ENCODE data around the gene PRDM16. TPM values are rescaled to one million over a fixed set of nuclear protein-coding genes. Genes with fewer than 3 reads are reported as not detected.

The PRDM16 gene
- polyA plus RNA-seq, 1 of the 3 experiments (the other 2 are of a cell fraction) = not detected

DNA sequence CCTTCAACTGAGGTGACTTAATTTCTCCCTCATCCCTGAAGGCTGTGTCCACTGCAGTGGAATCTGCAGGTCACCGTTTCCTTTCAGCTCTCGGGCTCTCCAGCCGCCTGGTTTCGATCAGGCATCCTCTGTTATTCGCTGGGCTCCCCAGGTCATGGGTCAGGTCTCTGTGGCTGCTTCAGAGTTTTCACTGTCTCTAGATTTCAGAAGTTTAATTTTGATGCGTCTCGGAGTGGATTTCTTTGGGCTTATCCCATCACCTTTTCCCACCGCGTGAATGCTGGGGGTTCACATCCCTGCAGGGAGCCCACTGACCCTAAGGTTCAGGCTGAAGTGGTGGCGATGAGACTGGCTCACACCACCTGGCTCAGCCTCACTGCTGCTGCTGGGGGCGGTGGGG, 44.4 kb upstream of the PRDM16 start:
- ChIA-PET CTCF (interaction anchor here (1.7 kb wide), 1 partner anchor 12 kb away, joined by 7 read pairs; no protein-coding TSS in a partner anchor), POLR2A (no interaction called here)
- TF ChIP-seq, protein P1, sequence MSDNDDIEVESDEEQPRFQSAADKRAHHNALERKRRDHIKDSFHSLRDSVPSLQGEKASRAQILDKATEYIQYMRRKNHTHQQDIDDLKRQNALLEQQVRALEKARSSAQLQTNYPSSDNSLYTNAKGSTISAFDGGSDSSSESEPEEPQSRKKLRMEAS (IDR thresholded peaks at IDR 0.05; ENCODE audit: low read depth) = no peak
- TF ChIP-seq MEF2A (IDR thresholded peaks at IDR 0.05; ENCODE audit: borderline replicate concordance, low read depth) = no peak
- no peak for TF ChIP-seq ELF1 (IDR thresholded peaks at IDR 0.05)
- TF ChIP-seq MXI1 (IDR thresholded peaks at IDR 0.05; ENCODE audit: low read depth, low read length) = no peak
- TF ChIP-seq YY1 (IDR thresholded peaks at IDR 0.05; ENCODE audit: low read depth) = no peak
- no peak for TF ChIP-seq FOSL2 (IDR thresholded peaks at IDR 0.05; ENCODE audit: borderline replicate concordance, low read depth)
- TF ChIP-seq, protein P2, sequence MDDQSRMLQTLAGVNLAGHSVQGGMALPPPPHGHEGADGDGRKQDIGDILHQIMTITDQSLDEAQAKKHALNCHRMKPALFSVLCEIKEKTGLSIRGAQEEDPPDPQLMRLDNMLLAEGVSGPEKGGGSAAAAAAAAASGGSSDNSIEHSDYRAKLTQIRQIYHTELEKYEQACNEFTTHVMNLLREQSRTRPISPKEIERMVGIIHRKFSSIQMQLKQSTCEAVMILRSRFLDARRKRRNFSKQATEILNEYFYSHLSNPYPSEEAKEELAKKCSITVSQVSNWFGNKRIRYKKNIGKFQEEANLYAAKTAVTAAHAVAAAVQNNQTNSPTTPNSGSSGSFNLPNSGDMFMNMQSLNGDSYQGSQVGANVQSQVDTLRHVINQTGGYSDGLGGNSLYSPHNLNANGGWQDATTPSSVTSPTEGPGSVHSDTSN (IDR thresholded peaks at IDR 0.05) = no peak
- TF ChIP-seq USF1 (IDR thresholded peaks at IDR 0.05; ENCODE audit: borderline replicate concordance, low read depth) = no peak
- TF ChIP-seq JUND (IDR thresholded peaks at IDR 0.05) = no peak
- TF ChIP-seq FOXJ3 (CRISPR knock-in tag; IDR thresholded peaks at IDR 0.05) = no peak
- no peak for TF ChIP-seq POLR2AphosphoS5 (IDR thresholded peaks at IDR 0.05; ENCODE audit: low read depth, low read length)
- TF ChIP-seq, protein P3, sequence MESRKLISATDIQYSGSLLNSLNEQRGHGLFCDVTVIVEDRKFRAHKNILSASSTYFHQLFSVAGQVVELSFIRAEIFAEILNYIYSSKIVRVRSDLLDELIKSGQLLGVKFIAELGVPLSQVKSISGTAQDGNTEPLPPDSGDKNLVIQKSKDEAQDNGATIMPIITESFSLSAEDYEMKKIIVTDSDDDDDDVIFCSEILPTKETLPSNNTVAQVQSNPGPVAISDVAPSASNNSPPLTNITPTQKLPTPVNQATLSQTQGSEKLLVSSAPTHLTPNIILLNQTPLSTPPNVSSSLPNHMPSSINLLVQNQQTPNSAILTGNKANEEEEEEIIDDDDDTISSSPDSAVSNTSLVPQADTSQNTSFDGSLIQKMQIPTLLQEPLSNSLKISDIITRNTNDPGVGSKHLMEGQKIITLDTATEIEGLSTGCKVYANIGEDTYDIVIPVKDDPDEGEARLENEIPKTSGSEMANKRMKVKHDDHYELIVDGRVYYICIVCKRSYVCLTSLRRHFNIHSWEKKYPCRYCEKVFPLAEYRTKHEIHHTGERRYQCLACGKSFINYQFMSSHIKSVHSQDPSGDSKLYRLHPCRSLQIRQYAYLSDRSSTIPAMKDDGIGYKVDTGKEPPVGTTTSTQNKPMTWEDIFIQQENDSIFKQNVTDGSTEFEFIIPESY (IDR thresholded peaks at IDR 0.05; ENCODE audit: borderline replicate concordance, low read depth) = no peak
- no peak for TF ChIP-seq RCOR1 (IDR thresholded peaks at IDR 0.05; ENCODE audit: low read length)

GRCh38 chr1:3026124-3026523, 42.9 kb upstream of the PRDM16 start:
- Histone ChIP-seq H3K4me3 (ENCODE audit: low read depth in 2 of 2, low read length in 1 of 2) (no peak overlapping the region), H3K4me2 (no peak overlapping the region), H3F3A (replicated peaks; ENCODE audit: insufficient read depth) (no peaks in the 10 kb centered on the region), H3K36me3 (replicated peaks in 1 of 2; ENCODE audit: control insufficient read depth in 1 of 2, insufficient read depth in 2 of 2, low read length in 1 of 2) (no peaks in the 10 kb centered on the region), H3K79me2 (ENCODE audit: insufficient read depth) (no peaks in the 10 kb centered on the region), H4K20me1 (ENCODE audit: insufficient read depth) (no peaks in the 10 kb centered on the region), H3K9ac (no peak overlapping the region), H3K4me1 (ENCODE audit: control insufficient read depth in 1 of 2, insufficient read depth in 2 of 2, low read depth in 1 of 2, low read length in 1 of 2) (no peaks in the 10 kb centered on the region), H3K27me3 (ENCODE audit: insufficient read depth) (no peaks in the 10 kb centered on the region), H2AFZ (ENCODE audit: low read depth) (no peak overlapping the region), H3K27ac (ENCODE audit: low read depth in 2 of 2, low read length in 1 of 2) (no peak overlapping the region), H3K9me2 (no peaks in the 10 kb centered on the region), H3K9me3 (no peaks in the 10 kb centered on the region)
- ChIA-PET CTCF (no interaction called here), POLR2A (no interaction called here)
- TF ChIP-seq YY1 (IDR thresholded peaks at IDR 0.05; ENCODE audit: low read depth) (no peak), MXI1 (IDR thresholded peaks at IDR 0.05; ENCODE audit: low read depth, low read length) (no peak), MEF2A (IDR thresholded peaks at IDR 0.05; ENCODE audit: borderline replicate concordance, low read depth) (no peak), JUND (IDR thresholded peaks at IDR 0.05) (no peak), GATA2 (CRISPR knock-in tag; IDR thresholded peaks at IDR 0.05) (no peak), USF1 (IDR thresholded peaks at IDR 0.05; ENCODE audit: borderline replicate concordance, low read depth) (no peak)
- TF ChIP-seq, protein P4, sequence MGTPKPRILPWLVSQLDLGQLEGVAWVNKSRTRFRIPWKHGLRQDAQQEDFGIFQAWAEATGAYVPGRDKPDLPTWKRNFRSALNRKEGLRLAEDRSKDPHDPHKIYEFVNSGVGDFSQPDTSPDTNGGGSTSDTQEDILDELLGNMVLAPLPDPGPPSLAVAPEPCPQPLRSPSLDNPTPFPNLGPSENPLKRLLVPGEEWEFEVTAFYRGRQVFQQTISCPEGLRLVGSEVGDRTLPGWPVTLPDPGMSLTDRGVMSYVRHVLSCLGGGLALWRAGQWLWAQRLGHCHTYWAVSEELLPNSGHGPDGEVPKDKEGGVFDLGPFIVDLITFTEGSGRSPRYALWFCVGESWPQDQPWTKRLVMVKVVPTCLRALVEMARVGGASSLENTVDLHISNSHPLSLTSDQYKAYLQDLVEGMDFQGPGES (IDR thresholded peaks at IDR 0.05; ENCODE audit: low read depth, low read length) = no peak
- no peak for DNase-seq
- WGBS (ENCODE audit: low lambda C conversion rate) = 55% methylated on average over 1 of the region's 1 CpG

More for the DNA sequence above, 44.4 kb upstream of the PRDM16 start:
- Histone ChIP-seq H2AFZ (ENCODE audit: low read depth) (no peak overlapping the region), H3F3A (replicated peaks; ENCODE audit: insufficient read depth) (no peaks in the 10 kb centered on the region), H3K9me2 (no peaks in the 10 kb centered on the region), H3K27me3 (ENCODE audit: insufficient read depth) (no peaks in the 10 kb centered on the region), H3K4me1 (ENCODE audit: control insufficient read depth in 1 of 2, insufficient read depth in 2 of 2, low read depth in 1 of 2, low read length in 1 of 2) (no peaks in the 10 kb centered on the region), H4K20me1 (ENCODE audit: insufficient read depth) (no peaks in the 10 kb centered on the region), H3K79me2 (ENCODE audit: insufficient read depth) (no peaks in the 10 kb centered on the region), H3K36me3 (replicated peaks in 1 of 2; ENCODE audit: control insufficient read depth in 1 of 2, insufficient read depth in 2 of 2, low read length in 1 of 2) (no peaks in the 10 kb centered on the region), H3K27ac (ENCODE audit: low read depth in 2 of 2, low read length in 1 of 2) (no peak overlapping the region), H3K4me2 (no peak overlapping the region), H3K9ac (no peak overlapping the region), H3K4me3 (ENCODE audit: low read depth in 2 of 2, low read length in 1 of 2) (no peak overlapping the region), H3K9me3 (no peaks in the 10 kb centered on the region)
- 25% methylated on average over 11 of the region's 11 CpGs for whole genome bisulfite sequencing (ENCODE audit: low lambda C conversion rate)
- no peak for DNase-seq

Data from SK-N-SH (cell line).